Measurements from ENCODE around the gene PRICKLE2. TPM values are rescaled to one million over a fixed set of nuclear protein-coding genes. Genes with fewer than 3 reads are reported as not detected.

The PRICKLE2 gene
- 1 to 10 TPM; 2.2 to 4.9 (median 3.1) TPM for total RNA-seq
- under 1 TPM; 0.34 to 0.95 (median 0.92) TPM for polyA plus RNA-seq
- long read RNA-seq, donor 1 = 0 reads
- long read RNA-seq, donor 2, partial matches to known transcripts = 2 of 3 reads
- long read RNA-seq, donor 2, other reads (novel, unspliced or antisense) = 1 of 3 reads

GRCh38 chr3:64224826-64225610 lies at the start of gene PRICKLE2:
TSS of gene PRICKLE2 (minus strand) at chr3:64225466. CDS start at chr3:64198927, 26,539 bp downstream.
- TF ChIP-seq, protein P1, sequence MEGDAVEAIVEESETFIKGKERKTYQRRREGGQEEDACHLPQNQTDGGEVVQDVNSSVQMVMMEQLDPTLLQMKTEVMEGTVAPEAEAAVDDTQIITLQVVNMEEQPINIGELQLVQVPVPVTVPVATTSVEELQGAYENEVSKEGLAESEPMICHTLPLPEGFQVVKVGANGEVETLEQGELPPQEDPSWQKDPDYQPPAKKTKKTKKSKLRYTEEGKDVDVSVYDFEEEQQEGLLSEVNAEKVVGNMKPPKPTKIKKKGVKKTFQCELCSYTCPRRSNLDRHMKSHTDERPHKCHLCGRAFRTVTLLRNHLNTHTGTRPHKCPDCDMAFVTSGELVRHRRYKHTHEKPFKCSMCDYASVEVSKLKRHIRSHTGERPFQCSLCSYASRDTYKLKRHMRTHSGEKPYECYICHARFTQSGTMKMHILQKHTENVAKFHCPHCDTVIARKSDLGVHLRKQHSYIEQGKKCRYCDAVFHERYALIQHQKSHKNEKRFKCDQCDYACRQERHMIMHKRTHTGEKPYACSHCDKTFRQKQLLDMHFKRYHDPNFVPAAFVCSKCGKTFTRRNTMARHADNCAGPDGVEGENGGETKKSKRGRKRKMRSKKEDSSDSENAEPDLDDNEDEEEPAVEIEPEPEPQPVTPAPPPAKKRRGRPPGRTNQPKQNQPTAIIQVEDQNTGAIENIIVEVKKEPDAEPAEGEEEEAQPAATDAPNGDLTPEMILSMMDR (IDR thresholded peaks at IDR 0.05) = peak; percentile 6
- intact Hi-C loops (cut with DNase I) = loop anchor here in 1 of 2 donors (5.0 kb wide), 1 partner anchor 193 kb away; no protein-coding TSS in a partner anchor
- peak within 1 kb of the TSS; percentile 53 for H3K4me3 ChIP-seq
- no peaks in the 10 kb centered on the region for H3K27me3 ChIP-seq (ENCODE audit: insufficient read depth in 3 of 3, low read length in 2 of 3)
- H3K9me3 ChIP-seq = no peaks in the 10 kb centered on the region
- no peaks in the 10 kb centered on the region for H3K36me3 ChIP-seq (ENCODE audit: insufficient read depth in 1 of 2, low read depth in 1 of 2)
- WGBS, 3 donors = 7 to 23% (median 9%) methylated on average over 13 of the region's 13 CpGs
- peaks cover under 1% of the 10 kb centered on the region for H3K4me1 ChIP-seq
- ATAC-seq (peak; percentile 36 to 81 (median 70)), DNase-seq (peak; percentile 77 to 87)
- H3K27ac ChIP-seq = peak within 1 kb of the TSS; percentile 56

DNA sequence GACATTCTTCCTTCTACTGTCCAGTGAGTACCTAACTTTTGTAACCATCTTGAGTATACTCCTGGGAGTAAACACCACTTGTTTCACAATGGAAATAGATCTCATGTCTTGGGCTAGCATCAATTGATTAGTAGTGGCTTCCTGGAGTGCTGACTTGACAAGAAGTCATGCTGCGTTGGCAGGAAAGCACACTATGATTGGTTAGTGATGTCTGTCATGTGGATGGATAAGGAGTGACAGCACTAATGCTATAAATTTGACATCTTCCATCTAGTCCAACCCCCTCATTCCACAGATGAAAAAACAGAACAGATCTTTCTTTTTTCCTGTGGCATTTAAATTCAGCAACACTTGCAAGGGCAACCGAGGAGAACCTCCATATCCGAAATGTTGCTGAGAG lies 47.6 kb upstream of the PRICKLE2 start:
- Histone ChIP-seq H3K27me3 (ENCODE audit: insufficient read depth in 3 of 3, low read length in 2 of 3) (peaks cover 0 to 11% (median 0%) of the 10 kb centered on the region in 3 donors), H3K4me3 (no peak overlapping the region), H3K27ac (no peak overlapping the region), H3K36me3 (ENCODE audit: insufficient read depth in 1 of 2, low read depth in 1 of 2) (no peaks in the 10 kb centered on the region), H3K4me1 (no peaks in the 10 kb centered on the region), H3K9me3 (no peaks in the 10 kb centered on the region)
- TF ChIP-seq, protein P1 (IDR thresholded peaks at IDR 0.05) = no peak
- intact Hi-C loops (cut with DNase I) = no loop called here
- ATAC-seq = no peak
- WGBS, 3 donors = 86 to 95% (median 89%) methylated on average over 3 of the region's 3 CpGs
- DNase-seq = no peak

- intact Hi-C loops (cut with DNase I) = no loop called here
- ATAC-seq = no peak
- no peaks in the 10 kb centered on the region for H3K9me3 ChIP-seq
- no peak for DNase-seq
- H3K27me3 ChIP-seq (ENCODE audit: insufficient read depth in 3 of 3, low read length in 2 of 3) = peaks cover 0 to 12% (median 2%) of the 10 kb centered on the region in 3 donors
- no peaks in the 10 kb centered on the region for H3K36me3 ChIP-seq (ENCODE audit: insufficient read depth in 1 of 2, low read depth in 1 of 2)
- TF ChIP-seq, protein P1 (IDR thresholded peaks at IDR 0.05) = no peak
- H3K4me1 ChIP-seq = no peaks in the 10 kb centered on the region
- H3K4me3 ChIP-seq = no peak overlapping the region
- no peak overlapping the region for H3K27ac ChIP-seq
- 76 to 85% (median 76%) methylated on average over 2 of the region's 2 CpGs for WGBS, 3 donors
These were observed 47.0 kb upstream of the PRICKLE2 start for GRCh38 chr3:64272271-64272670.

GRCh38 chr3:64271631-64272030 lies 46.4 kb upstream of the PRICKLE2 start:
- DNase-seq (no peak), ATAC-seq (no peak)
- intact Hi-C loops (cut with DNase I) = no loop called here
- TF ChIP-seq, protein P1 (IDR thresholded peaks at IDR 0.05) = no peak
- 90 to 95% (median 95%) methylated on average over 2 of the region's 2 CpGs for WGBS, 3 donors
- no peak overlapping the region for H3K4me3 ChIP-seq
- no peak overlapping the region for H3K27ac ChIP-seq
- H3K9me3 ChIP-seq = no peaks in the 10 kb centered on the region
- no peaks in the 10 kb centered on the region for H3K36me3 ChIP-seq (ENCODE audit: insufficient read depth in 1 of 2, low read depth in 1 of 2)
- H3K4me1 ChIP-seq = no peaks in the 10 kb centered on the region
- H3K27me3 ChIP-seq (ENCODE audit: insufficient read depth in 3 of 3, low read length in 2 of 3) = peaks cover 0 to 12% (median 2%) of the 10 kb centered on the region in 3 donors
